Heart left ventricle (tissue), 16 donors: Measurements from ENCODE around the gene TNRC18. TPM values are rescaled to one million over a fixed set of nuclear protein-coding genes. Genes with fewer than 3 reads are reported as not detected.
"Not testable (repeated sequence)": the region's sequence is repeated elsewhere in the genome, so short reads cannot be mapped to it uniquely, and the experiment has no call there.

Experiments used
- ATAC-seq, 4 donors: fragments of 200-7000 bp; cut with Tn5 transposase; one replicate each; pipeline ENCODE4 v1.9.1; 2020 to 2022; ENCODE audit warnings: moderate library complexity in 4 of 4, mild to moderate bottlenecking in 3 of 4, moderate number of reproducible peaks in 1 of 4
- DNase-seq, 5 donors: peaks; one replicate each; pipeline ENCODE4 v3.0.0-alpha.2; 2020
- H3K27ac ChIP-seq, 12 donors: fragments of 200-600 bp; sonication (generic) in 4 of 12; one replicate each; pipeline versions ENCODE4 v1.5.0 to v1.8.0; 2016 to 2022; ENCODE audit warnings: mild to moderate bottlenecking in 2 of 12
- H3K27me3 ChIP-seq, 9 donors: fragments of 200-600 bp; sonication (generic) in 2 of 9; one replicate each; pipeline versions ENCODE4 v1.5.1 to v1.8.0; 2016 to 2022; ENCODE audit warnings: mild to moderate bottlenecking in 3 of 9
- H3K36me3 ChIP-seq, 9 donors: fragments of 200-600 bp; sonication (generic) in 2 of 9; one replicate each; pipeline versions ENCODE4 v1.5.0 to v1.8.0; 2018 to 2022; ENCODE audit warnings: mild to moderate bottlenecking in 2 of 9
- H3K4me1 ChIP-seq, 12 donors: fragments of 200-600 bp; sonication (generic) in 4 of 12; one replicate each; pipeline versions ENCODE4 v1.5.0 to v1.8.0; 2016 to 2022; ENCODE audit warnings: mild to moderate bottlenecking in 3 of 12
- H3K4me3 ChIP-seq, 12 donors: fragments of 200-600 bp; sonication (generic) in 4 of 12; one replicate each; pipeline versions ENCODE4 v1.5.0 to v1.8.0; 2017 to 2022; ENCODE audit warnings: mild to moderate bottlenecking in 9 of 12, moderate library complexity in 4 of 12
- H3K9me3 ChIP-seq, 12 donors: fragments of 200-600 bp; sonication (generic) in 4 of 12; one replicate each; pipeline versions ENCODE4 v1.5.0 to v1.8.0; 2016 to 2022; ENCODE audit warnings: mild to moderate bottlenecking in 1 of 12
- POLR2A ChIP-seq, 2 donors: fragments of 450-650 bp; IDR thresholded peaks; one replicate each; pipeline ENCODE4 v1.6.1; 2017; ENCODE audit warnings: antibody characterized with exemption in 2 of 2, mild to moderate bottlenecking in 2 of 2, moderate library complexity in 2 of 2
- WGBS, 4 donors: extraction: QIAGEN DNeasy Blood & Tissue Kit in 2 of 4; methylation state at CpG; one replicate each; pipeline versions ENCODE4 v1.1.5 to v1.1.7; 2013 to 2018; 5-methylcytosine and 5-hydroxymethylcytosine counted together
- intact Hi-C, 10 donors: fragments of 100-400 bp; cut with DNase I; formaldehyde crosslinking; loops; one replicate each; pipeline versions ENCODE4 v1.11.1 to v1.14.2; 2022
- polyA plus RNA-seq, 2 donors: library from polyadenylated mRNA; stranded (reverse); fragments of 200-250 nt; gene quantifications; one replicate each; pipeline ENCODE4 v1.2.3, GENCODE V29; 2013
- total RNA-seq, 9 donors: library from RNA; depleted of rRNA in 2 of 9; stranded (reverse); fragments of >200 nt in 2 of 9; fragmentation: NEBNext Ultra II Directional in 3 of 9; extraction: Animal tissue kit (Norgen Biotek cat#: 25700) in 3 of 9; gene quantifications; one replicate each; pipeline versions ENCODE4 v1.1.0 to v1.2.4, GENCODE V29; 2016 to 2023
- TF ChIP-seq, protein P1 (sequence below), 12 donors: fragments of 200-600 bp; sonication (generic) in 4 of 12; IDR thresholded peaks; one replicate each; pipeline versions ENCODE4 v1.5.0 to v1.8.0; 2018 to 2022; ENCODE audit warnings: antibody characterized with exemption in 12 of 12, mild to moderate bottlenecking in 5 of 12
- donor health status: ischemic (EF 13 %, LVEDD 7.1; RV severe dilation, severe dysfunction).
- donor health status: healthy with polysubstance abuse.
- donor health status: DM: no; HTN: yes; CAD: no.
- donor health status: DM: no; HTN: no; CAD: no.
- donor health status: ischemic (EF 25% LVEDD 6.9; RV normal size, moderate dysfunction).
- donor health status: ischemic (EF 25% LVEDD 5.7; RV mildly dilated, moderate dysfunction).
- donor health status: healthy.
- donor health status: DM: yes; HTN: yes; CAD: no.
- donor health status: ischemic (EF 35%, LVEDD 5.7; RV mildly dilated, moderate dysfunction).
- donor health status: nonischemic (EF 11% LVEDD 7.7; RV severe dilation, severe dysfunction).
- donor health status: DM: yes; HTN: yes; CAD: no.
- donor health status: PGD.
- donor health status: ischemic (EF 29% LVEDD 5.4; RV normal size, mild dysfunction).
- donor health status: nonischemic (EF 23%, LVEDD 6.1; RV moderate dilation, normal function).

The TNRC18 gene
- total and polyA plus RNA-seq, 11 donors = 23.4 to 66.6 (median 33.7) TPM

DNA sequence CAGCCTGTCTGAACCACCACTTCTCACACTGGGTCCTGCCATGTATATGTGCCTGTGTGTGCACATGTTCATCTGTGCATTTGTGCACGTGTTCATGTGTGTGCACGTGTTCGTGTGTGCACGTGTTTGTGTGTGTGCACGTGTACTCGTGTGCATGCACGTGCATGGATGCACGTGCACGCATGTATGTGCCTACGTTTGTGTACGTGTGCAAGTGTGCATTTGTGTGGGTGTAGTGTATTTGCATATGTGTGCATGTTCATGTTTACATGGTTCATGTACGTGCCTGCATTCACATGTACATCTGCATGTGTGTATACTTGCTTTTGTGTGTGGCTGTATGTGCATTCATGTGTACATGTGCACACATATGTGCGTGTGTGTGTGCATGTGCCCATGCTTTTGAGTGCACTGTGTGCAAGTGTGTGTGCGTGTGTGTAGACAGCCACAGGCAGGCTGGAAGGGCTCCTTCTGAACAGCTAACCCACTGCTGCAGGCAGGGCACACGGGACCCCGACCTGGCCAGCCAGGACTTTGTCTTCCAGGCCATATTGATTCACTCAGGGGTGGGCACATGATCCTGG is 112.7 kb downstream of the TNRC18 start:
- H3K4me3 ChIP-seq = no peak overlapping the region
- peaks cover 0 to 87% (median 80%) of the 10 kb centered on the region in 9 donors for H3K36me3 ChIP-seq
- H3K9me3 ChIP-seq = no peaks in the 10 kb centered on the region
- no peaks in the 10 kb centered on the region for H3K27me3 ChIP-seq
- ATAC-seq (no peak), DNase-seq (no peak)
- TF ChIP-seq, protein P1, sequence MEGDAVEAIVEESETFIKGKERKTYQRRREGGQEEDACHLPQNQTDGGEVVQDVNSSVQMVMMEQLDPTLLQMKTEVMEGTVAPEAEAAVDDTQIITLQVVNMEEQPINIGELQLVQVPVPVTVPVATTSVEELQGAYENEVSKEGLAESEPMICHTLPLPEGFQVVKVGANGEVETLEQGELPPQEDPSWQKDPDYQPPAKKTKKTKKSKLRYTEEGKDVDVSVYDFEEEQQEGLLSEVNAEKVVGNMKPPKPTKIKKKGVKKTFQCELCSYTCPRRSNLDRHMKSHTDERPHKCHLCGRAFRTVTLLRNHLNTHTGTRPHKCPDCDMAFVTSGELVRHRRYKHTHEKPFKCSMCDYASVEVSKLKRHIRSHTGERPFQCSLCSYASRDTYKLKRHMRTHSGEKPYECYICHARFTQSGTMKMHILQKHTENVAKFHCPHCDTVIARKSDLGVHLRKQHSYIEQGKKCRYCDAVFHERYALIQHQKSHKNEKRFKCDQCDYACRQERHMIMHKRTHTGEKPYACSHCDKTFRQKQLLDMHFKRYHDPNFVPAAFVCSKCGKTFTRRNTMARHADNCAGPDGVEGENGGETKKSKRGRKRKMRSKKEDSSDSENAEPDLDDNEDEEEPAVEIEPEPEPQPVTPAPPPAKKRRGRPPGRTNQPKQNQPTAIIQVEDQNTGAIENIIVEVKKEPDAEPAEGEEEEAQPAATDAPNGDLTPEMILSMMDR (IDR thresholded peaks at IDR 0.05) = no peak
- no peak for TF ChIP-seq POLR2A (IDR thresholded peaks at IDR 0.05)
- H3K27ac ChIP-seq = no peak overlapping the region
- intact Hi-C loops = no loop called here
- H3K4me1 ChIP-seq = no peaks in the 10 kb centered on the region
- WGBS, 4 donors = 91 to 97% (median 96%) methylated on average over 13 to 16 of the region's 16 CpGs

DNA sequence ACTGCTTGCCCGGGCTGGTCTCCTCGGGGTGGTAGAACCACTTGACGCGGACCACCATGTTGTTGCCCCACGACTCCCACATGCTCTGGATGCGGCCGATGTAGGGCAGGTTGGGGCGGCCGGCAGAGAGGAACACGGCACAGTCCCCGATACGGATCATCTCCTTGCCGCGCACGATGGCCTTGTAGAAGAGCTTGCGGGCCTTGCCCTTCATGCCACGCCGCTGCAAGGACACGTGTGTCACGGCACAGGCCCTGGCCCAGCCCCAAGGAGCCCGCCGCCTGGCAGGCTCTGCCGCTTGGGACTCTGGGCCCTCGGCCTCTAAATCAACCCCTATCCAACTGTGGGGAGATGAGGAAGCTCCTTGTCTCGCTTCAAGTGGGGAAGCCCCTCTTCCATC is 114.5 kb downstream of the TNRC18 start:
- Histone ChIP-seq H3K4me1 (no peaks in the 10 kb centered on the region), H3K4me3 (no peak overlapping the region), H3K27me3 (no peaks in the 10 kb centered on the region), H3K27ac (no peak overlapping the region), H3K9me3 (no peaks in the 10 kb centered on the region), H3K36me3 (peaks cover 0 to 70% (median 63%) of the 10 kb centered on the region in 9 donors)
- intact Hi-C loops = no loop called here
- DNase-seq (no peak), ATAC-seq (no peak)
- TF ChIP-seq POLR2A (IDR thresholded peaks at IDR 0.05) = no peak
- TF ChIP-seq, protein P1 (IDR thresholded peaks at IDR 0.05) = no peak
- 94 to 96% (median 95%) methylated on average over 19 to 25 of the region's 25 CpGs for WGBS, 4 donors

DNA sequence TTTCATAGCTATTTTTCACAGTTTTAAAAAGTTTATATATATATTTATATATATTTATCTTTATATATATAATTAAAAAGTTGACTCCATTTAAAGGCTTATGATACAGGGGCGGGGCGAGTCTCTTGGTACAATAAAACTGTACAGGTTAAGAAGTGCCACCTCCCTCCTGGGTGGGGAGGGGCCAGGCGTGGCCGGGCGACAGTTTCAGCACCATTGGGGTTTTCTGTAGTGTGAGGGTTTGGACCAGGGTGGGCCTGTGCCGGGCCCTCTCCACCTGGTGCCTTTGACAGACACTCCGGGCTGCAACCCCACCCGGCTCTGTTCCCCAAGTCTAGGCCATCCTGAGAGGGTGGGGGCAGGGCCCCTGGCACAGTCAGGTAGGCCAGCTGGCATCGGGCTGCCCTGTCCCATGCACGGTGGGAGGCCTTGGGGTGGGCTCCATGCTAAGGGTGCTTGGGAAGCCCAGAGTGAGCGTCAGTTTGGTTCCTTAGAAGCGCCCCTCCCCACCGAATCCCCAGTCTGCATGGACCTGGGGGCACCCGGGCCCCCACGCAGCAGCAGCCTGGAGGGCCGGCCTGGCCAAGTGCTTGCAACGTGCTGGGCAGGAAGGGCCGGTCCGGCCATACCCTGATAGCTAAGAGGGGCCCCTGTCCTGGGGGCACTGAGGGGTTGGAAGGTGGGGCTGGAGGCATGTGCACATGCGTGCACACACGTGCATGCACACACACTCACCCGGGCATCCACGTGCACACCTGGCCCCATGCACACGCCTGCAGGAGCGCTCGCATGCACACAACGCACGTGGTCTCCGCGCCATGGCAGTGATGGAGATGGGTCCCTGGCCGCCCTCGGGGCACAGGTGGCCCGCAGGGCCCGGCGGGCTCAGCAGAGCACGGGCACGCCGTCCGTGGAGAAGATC is 116.2 kb downstream of the TNRC18 start:
- H3K9me3 ChIP-seq, H3K4me1 ChIP-seq, H3K4me3 ChIP-seq, DNase-seq, H3K27me3 ChIP-seq, intact Hi-C loops, H3K27ac ChIP-seq: not testable (repeated sequence)
- WGBS, 4 donors = 93 to 95% (median 94%) methylated on average over 30 to 39 of the region's 39 CpGs
- peak in 1 of 4 donors; percentile 5 for ATAC-seq
- H3K36me3 ChIP-seq = peaks cover 0 to 57% (median 50%) of the 10 kb centered on the region in 9 donors

DNA sequence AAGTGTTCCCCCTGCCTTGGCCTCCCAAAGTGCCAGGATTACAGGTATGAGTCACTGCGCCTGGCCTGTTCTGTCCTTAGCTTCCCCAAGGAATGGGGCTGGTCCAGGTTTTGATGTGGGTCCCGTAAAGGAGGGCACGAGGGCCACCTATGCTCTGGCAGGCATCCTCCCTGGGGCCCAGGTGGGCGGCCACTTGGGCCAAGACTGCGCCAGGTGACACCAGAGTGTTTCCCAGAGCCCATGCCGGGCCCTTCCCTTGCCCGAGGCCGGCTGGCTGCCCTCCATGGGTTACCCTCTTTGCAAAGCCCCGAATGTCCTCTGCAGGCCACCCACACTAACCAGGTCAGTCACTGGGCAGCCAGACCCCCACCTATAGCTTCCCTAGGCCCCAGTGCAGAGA is 118.6 kb downstream of the TNRC18 start:
- H3K9me3 ChIP-seq, H3K4me3 ChIP-seq, ATAC-seq, H3K4me1 ChIP-seq, DNase-seq, intact Hi-C loops, H3K27me3 ChIP-seq, H3K27ac ChIP-seq: not testable (repeated sequence)
- WGBS, 4 donors = 88 to 95% (median 91%) methylated on average over 9 of the region's 9 CpGs
- H3K36me3 ChIP-seq = peaks cover 0 to 34% (median 28%) of the 10 kb centered on the region in 9 donors
